ENCODE results near the gene HYAL4.

GRCh38 chr7:123901101-123901500 is 56.1 kb downstream of the HYAL4 start:
- TF ChIP-seq, protein P1, sequence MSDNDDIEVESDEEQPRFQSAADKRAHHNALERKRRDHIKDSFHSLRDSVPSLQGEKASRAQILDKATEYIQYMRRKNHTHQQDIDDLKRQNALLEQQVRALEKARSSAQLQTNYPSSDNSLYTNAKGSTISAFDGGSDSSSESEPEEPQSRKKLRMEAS (IDR thresholded peaks at IDR 0.05; ENCODE audit: low read depth) = no peak
- TF ChIP-seq, protein P2, sequence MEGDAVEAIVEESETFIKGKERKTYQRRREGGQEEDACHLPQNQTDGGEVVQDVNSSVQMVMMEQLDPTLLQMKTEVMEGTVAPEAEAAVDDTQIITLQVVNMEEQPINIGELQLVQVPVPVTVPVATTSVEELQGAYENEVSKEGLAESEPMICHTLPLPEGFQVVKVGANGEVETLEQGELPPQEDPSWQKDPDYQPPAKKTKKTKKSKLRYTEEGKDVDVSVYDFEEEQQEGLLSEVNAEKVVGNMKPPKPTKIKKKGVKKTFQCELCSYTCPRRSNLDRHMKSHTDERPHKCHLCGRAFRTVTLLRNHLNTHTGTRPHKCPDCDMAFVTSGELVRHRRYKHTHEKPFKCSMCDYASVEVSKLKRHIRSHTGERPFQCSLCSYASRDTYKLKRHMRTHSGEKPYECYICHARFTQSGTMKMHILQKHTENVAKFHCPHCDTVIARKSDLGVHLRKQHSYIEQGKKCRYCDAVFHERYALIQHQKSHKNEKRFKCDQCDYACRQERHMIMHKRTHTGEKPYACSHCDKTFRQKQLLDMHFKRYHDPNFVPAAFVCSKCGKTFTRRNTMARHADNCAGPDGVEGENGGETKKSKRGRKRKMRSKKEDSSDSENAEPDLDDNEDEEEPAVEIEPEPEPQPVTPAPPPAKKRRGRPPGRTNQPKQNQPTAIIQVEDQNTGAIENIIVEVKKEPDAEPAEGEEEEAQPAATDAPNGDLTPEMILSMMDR (IDR thresholded peaks at IDR 0.05) = no peak
- TF ChIP-seq RAD21 (IDR thresholded peaks at IDR 0.05; ENCODE audit: low read length) = no peak
- TF ChIP-seq SIN3A (IDR thresholded peaks at IDR 0.05; ENCODE audit: borderline replicate concordance, low read depth, low read length) = no peak
- TF ChIP-seq, protein P3, sequence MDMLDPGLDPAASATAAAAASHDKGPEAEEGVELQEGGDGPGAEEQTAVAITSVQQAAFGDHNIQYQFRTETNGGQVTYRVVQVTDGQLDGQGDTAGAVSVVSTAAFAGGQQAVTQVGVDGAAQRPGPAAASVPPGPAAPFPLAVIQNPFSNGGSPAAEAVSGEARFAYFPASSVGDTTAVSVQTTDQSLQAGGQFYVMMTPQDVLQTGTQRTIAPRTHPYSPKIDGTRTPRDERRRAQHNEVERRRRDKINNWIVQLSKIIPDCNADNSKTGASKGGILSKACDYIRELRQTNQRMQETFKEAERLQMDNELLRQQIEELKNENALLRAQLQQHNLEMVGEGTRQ (IDR thresholded peaks at IDR 0.05; ENCODE audit: borderline replicate concordance, low read depth, low read length) = no peak
- no peak for TF ChIP-seq MXI1 (IDR thresholded peaks at IDR 0.05; ENCODE audit: low read depth, low read length)
- TF ChIP-seq JUND (IDR thresholded peaks at IDR 0.05) = no peak
- no peak for TF ChIP-seq TEAD4 (IDR thresholded peaks at IDR 0.05; ENCODE audit: borderline replicate concordance, insufficient read depth)
- no peak for TF ChIP-seq ZBTB33 (IDR thresholded peaks at IDR 0.05; ENCODE audit: borderline replicate concordance, low read depth)
- TF ChIP-seq RFX5 (IDR thresholded peaks at IDR 0.05; ENCODE audit: low read length) = no peak
- TF ChIP-seq RCOR1 (IDR thresholded peaks at IDR 0.05; ENCODE audit: low read length) = no peak

Measured in SK-N-SH (cell line).